OCI-LY7 (cell line): Measurements from ENCODE around the gene ABCA13.

Experiments used
- EZH2phosphoT487 ChIP-seq: fragments of 200-600 bp; sonication (generic); IDR thresholded peaks from 2 replicates; pipeline ENCODE4 v1.6.1; 2018; ENCODE audit warnings: low read depth, borderline replicate concordance, mild to moderate bottlenecking, mixed run types, antibody characterized with exemption, low read length, moderate library complexity, mixed read lengths
- TF ChIP-seq, protein P1 (sequence below): fragments of 200-600 bp; sonication (generic); conservative IDR thresholded peaks from 2 replicates; pipeline ENCODE4 v1.5.1; 2014; ENCODE audit warnings: mild to moderate bottlenecking, antibody characterized with exemption, low read length, moderate library complexity, mixed read lengths

DNA sequence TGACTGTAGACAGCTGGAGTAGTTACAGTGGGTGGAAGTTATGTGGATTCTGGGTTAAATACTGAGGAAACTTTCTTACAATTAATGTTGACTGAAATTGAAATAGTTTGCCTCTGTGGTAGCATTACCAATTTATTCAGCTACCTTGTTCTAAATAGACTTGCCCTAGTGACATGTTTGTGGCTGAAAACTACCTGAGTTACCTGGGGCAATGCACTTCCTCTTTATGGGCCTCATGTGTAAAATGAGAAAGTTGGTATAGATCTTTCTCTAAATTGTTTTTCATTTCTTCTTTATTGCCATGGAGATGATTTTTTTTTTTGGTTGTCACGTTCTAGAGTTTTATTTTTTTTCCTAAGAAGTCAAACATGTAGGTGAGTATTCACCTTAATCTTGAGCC is 500.4 kb downstream of the ABCA13 start:
- TF ChIP-seq, protein P1, sequence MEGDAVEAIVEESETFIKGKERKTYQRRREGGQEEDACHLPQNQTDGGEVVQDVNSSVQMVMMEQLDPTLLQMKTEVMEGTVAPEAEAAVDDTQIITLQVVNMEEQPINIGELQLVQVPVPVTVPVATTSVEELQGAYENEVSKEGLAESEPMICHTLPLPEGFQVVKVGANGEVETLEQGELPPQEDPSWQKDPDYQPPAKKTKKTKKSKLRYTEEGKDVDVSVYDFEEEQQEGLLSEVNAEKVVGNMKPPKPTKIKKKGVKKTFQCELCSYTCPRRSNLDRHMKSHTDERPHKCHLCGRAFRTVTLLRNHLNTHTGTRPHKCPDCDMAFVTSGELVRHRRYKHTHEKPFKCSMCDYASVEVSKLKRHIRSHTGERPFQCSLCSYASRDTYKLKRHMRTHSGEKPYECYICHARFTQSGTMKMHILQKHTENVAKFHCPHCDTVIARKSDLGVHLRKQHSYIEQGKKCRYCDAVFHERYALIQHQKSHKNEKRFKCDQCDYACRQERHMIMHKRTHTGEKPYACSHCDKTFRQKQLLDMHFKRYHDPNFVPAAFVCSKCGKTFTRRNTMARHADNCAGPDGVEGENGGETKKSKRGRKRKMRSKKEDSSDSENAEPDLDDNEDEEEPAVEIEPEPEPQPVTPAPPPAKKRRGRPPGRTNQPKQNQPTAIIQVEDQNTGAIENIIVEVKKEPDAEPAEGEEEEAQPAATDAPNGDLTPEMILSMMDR: no peak
- no peak for TF ChIP-seq EZH2phosphoT487
